ENCODE data around the gene MDGA2.

The MDGA2 gene

DNA sequence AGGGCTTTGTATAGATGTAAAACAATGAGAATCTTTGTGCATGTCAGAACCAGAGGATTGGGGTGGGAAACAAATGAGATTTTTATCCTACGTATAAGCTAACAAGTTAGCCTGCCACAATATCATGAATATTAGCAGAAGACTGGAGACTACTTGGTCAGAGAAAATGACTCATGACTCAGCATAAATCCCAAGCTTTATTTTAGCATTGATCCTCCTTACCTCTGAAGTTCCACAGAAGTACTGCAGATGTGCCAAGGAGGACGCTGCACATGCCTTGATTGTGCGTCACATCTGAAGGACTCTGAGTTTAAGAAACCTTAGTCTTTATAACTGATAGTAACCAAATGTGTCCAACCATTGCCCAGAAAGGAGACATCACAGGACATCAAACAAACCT is 789.8 kb downstream of the MDGA2 start:
- no peak for DNase-seq (ENCODE audit: extremely low read depth, insufficient read length)
- Histone ChIP-seq H3K36me3 (ENCODE audit: control insufficient read depth, insufficient read depth, low read length) (no peaks in the 10 kb centered on the region), H3K4me3 (replicated peaks; ENCODE audit: low read depth, low read length) (no peak overlapping the region), H3K27me3 (replicated peaks; ENCODE audit: control insufficient read depth, insufficient read depth, low read length) (no peaks in the 10 kb centered on the region)
- TF ChIP-seq, protein P1, sequence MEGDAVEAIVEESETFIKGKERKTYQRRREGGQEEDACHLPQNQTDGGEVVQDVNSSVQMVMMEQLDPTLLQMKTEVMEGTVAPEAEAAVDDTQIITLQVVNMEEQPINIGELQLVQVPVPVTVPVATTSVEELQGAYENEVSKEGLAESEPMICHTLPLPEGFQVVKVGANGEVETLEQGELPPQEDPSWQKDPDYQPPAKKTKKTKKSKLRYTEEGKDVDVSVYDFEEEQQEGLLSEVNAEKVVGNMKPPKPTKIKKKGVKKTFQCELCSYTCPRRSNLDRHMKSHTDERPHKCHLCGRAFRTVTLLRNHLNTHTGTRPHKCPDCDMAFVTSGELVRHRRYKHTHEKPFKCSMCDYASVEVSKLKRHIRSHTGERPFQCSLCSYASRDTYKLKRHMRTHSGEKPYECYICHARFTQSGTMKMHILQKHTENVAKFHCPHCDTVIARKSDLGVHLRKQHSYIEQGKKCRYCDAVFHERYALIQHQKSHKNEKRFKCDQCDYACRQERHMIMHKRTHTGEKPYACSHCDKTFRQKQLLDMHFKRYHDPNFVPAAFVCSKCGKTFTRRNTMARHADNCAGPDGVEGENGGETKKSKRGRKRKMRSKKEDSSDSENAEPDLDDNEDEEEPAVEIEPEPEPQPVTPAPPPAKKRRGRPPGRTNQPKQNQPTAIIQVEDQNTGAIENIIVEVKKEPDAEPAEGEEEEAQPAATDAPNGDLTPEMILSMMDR (IDR thresholded peaks at IDR 0.05; ENCODE audit: insufficient read depth, low read length, poor library complexity, severe bottlenecking) = no peak

DNA sequence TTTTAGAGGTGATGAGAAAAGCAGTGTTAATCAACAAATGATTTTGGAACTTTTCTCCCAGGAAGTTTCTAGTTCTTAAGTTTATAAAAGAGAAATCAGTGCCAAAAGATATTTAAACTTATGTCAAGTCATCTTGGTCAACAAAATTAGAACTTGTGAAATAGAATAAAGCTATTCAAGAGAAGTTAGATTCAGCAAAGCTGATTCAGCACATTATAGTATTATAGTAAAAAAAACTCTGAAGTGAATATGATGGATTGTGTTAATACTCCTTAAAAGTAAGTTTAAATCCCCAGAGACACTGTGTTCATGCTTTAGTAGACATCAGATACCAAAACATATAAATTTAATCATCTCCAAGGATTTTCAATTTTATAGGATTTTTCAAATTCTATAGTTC is 813.7 kb downstream of the MDGA2 start:
- TF ChIP-seq, protein P1 (IDR thresholded peaks at IDR 0.05; ENCODE audit: insufficient read depth, low read length, poor library complexity, severe bottlenecking) = no peak
- no peaks in the 10 kb centered on the region for H3K27me3 ChIP-seq (replicated peaks; ENCODE audit: control insufficient read depth, insufficient read depth, low read length)
- no peak for DNase-seq (ENCODE audit: extremely low read depth, insufficient read length)

DNA sequence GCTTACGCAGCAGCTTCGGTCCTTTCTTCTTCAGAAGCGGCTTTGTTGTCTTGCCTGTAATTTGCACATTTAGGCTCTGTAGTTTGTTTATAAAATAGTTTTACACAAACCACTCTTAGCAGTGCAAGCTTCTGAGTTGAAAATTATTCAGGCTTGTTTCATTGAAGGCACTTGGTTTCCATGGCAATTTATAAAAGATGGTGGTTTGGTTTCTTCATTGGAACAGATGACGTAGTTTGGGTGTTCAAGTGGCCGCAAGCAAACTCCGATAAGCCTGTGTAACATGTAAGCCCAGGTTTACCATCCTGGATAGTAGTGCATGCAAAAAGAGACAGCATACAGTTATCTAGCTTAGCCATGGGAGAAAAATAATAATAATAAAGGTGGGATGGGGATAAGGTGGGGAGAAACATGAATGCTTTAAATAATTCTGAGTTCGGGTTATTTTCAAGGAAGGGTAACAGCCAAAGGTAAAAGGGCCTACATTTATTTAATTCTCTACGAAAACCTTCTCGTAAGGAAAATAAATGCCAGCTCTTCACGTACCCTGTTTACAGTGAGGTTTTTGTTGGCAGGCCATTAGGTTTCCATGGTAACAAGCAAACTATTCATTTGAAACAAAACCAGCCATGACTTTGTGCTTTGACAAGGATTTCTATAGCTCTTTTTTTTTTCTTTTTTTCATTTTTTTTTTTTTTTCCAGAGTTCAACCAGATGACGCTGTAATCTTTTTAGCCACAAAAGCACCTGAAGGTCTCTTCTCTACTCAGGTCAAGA is 834.3 kb downstream of the MDGA2 start:
- no peaks in the 10 kb centered on the region for H3K27me3 ChIP-seq (replicated peaks; ENCODE audit: control insufficient read depth, insufficient read depth, low read length)
- DNase-seq (ENCODE audit: extremely low read depth, insufficient read length) = no peak
- H3K4me3 ChIP-seq (replicated peaks; ENCODE audit: low read depth, low read length) = no peak overlapping the region
- H3K36me3 ChIP-seq (ENCODE audit: control insufficient read depth, insufficient read depth, low read length) = no peaks in the 10 kb centered on the region
- TF ChIP-seq, protein P1 (IDR thresholded peaks at IDR 0.05; ENCODE audit: insufficient read depth, low read length, poor library complexity, severe bottlenecking) = no peak

More for the DNA sequence above, 813.7 kb downstream of the MDGA2 start:
- Histone ChIP-seq H3K4me3 (replicated peaks; ENCODE audit: low read depth, low read length) (no peak overlapping the region), H3K36me3 (ENCODE audit: control insufficient read depth, insufficient read depth, low read length) (no peaks in the 10 kb centered on the region)

DNA sequence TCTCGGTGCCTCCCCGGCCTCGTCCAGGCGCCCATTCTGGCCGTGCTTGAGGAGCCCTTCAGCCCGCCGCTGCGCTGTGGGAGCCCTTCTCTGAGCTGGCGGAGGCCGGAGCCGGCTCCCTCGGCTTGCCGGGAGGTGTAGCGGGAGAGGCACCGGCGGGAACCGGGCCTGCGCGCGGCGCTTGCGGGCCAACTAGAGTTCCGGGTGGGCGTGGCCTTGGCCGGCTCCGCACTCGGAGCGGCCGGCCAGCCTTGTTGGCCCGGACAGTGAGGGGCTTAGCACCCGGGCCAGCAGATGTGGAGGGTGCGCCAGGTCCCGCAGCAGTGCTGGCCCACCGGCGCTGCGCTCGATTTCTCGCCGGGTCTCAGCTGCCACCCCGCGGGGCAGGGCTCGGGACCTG is 855.1 kb downstream of the MDGA2 start:
- no peak for DNase-seq (ENCODE audit: extremely low read depth, insufficient read length)
- no peaks in the 10 kb centered on the region for H3K36me3 ChIP-seq (ENCODE audit: control insufficient read depth, insufficient read depth, low read length)
- H3K4me3 ChIP-seq (replicated peaks; ENCODE audit: low read depth, low read length) = no peak overlapping the region
- H3K27me3 ChIP-seq (replicated peaks; ENCODE audit: control insufficient read depth, insufficient read depth, low read length) = no peaks in the 10 kb centered on the region
- TF ChIP-seq, protein P1 (IDR thresholded peaks at IDR 0.05; ENCODE audit: insufficient read depth, low read length, poor library complexity, severe bottlenecking) = no peak

DNA sequence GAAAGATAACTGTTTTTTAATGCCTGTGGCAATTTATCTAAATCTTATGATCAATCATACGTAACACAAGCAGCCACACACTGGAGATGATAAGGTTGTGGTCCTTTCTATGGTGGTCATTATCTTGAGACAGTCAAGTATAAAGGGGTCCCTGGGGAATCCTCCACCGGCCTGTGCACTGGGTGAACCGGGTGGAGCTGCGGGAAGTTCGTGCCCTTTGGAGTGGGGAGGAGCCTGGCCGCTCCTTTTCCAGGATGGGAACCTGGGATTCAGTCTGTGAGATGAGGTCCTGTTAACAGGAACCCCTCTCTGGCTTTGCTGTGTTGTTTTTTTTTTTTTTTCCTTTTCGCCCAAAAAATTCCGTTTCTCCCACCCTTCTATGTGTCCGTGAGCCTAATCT is 856.3 kb downstream of the MDGA2 start:
- no peaks in the 10 kb centered on the region for H3K27me3 ChIP-seq (replicated peaks; ENCODE audit: control insufficient read depth, insufficient read depth, low read length)
- no peak for DNase-seq (ENCODE audit: extremely low read depth, insufficient read length)
- no peak overlapping the region for H3K4me3 ChIP-seq (replicated peaks; ENCODE audit: low read depth, low read length)
- TF ChIP-seq, protein P1 (IDR thresholded peaks at IDR 0.05; ENCODE audit: insufficient read depth, low read length, poor library complexity, severe bottlenecking) = no peak
- H3K36me3 ChIP-seq (ENCODE audit: control insufficient read depth, insufficient read depth, low read length) = no peaks in the 10 kb centered on the region

Measured in GM06990 (cell line).